Activated T-helper 1 cell treated with anti-CD3 and anti-CD28 coated beads, Interleukin-2, amount 50 U/mL, for 16 hours (primary cell): ENCODE measurements around the gene CIPC.

Source experiments
- DNase-seq, 2 donors: peaks; one replicate each; pipeline ENCODE4 v3.0.0-alpha.2; 2020; ENCODE audit warnings: low read depth in 1 of 2, low spot score in 1 of 2

CIPC gene

DNA sequence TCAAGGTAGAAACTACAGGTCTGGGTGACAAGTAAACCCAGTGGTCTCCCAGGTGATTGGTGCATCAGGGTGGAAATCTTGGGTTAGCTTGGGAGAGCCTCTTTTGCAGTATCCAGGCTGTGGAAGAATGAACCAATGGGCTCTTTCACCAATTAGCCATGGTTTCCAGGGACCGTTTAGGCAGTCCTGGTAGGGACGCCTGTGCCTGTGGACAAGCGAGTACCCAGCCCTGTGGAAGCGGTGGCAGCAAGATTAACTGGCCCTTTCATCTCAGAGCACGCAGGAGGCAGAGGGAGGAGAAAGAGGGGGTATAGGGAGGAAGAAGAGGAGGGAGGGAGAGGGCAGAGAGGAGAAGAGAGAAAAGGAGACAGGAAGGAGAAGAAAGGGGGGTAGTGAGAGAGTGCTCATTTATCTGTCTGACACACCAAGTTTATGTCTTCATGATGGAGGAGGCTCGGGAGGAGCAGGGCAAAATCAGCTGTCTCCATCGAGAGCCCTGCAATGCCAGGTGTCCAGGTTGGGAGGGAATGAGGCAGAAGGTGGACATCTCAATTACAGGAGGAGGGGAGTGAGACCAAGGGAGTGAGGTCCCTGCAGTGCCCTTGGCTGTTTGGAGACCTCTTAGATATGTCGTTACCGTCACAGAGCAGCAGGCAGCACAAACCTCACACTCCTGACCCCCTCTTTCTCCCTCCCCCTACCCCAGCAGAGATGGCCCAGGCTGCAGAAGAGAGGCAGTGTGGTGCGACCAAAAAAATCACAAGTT lies 48.1 kb downstream of the CIPC start:
- DNase-seq, result no peak

DNA sequence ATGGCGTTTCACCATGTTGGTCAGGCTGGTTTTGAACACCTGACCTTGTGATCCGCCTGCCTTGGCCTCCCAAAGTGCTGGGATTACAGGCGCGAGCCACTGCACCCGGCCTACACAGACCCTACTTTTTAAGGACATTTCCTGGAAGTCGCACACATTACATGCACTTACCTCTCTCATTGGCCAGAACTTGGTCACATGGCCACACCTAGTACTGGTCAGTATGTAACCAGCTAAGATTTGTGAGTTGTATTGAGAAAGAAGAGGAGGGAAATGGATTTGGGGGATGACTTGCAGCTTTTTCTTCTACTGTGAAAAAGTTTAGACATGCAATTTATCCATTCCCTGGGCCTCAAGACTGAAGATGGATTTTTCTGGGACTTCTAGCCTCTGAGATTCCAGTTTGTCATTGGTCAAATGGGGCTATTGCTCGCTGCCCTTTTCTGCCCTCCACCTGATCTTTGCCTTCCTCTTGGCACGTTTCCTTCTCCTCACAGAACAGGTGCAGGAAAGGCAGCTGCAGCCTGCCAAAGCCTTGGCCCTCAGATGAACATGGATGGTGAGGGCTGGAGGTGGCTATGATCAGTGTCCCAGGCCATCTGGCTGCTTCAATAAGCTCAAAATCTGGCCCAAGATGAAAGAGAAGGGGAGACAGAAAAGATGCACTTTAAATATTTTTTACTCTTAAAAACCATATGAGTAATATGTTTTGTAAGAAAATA lies 50.6 kb downstream of the CIPC start:
- no peak for DNase-seq

DNA sequence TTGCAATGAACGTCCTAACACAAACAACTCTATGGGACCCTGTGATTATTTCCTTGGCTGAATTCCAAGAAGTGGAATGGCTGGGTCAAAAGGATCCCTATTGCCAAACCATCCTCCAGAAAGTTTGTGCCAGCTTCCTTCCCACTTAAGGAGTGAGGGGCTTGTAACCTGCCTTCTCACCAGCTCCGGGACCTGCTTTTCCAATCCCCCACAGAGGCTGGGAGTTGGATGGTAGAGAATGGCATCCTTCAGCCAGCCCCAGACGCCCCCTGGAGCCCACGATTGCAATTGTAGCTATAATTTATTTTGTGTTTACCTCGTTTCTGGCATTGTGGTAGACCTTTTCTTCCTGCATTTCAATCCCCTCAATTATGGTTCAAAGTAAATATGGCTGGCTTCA lies 53.2 kb downstream of the CIPC start:
- DNase-seq, result no peak

DNA sequence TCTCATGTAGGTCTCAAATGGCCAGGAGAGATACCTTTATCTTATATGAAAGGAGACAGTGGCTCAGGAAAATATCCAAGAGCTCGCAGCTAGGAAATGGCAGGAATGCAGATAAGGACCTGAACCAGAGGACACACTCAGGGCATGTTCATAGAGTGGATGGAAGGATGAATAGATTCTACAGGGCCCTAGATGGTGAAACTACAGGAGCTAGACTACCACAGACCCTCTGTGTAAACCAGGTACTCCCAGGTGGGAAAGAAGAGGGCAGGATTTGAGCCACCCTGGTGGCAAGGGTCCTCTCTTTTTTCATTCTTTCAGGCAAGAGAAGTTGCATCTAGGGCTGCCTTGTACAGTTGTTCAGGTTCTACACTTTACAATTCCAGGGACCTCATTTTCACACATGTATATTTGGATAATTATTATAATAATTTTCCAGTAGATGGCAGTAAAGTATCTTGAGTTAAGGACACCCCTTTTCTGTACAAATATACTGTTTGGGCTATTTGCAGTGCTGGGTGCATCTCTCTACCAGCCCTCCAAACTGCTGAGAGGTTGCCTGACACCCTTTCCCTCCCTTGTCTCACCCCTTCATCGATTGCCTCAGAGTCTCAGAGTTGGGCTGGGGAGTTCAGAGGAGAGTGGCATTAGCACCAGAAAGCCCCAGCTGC lies 54.0 kb downstream of the CIPC start:
- no peak for DNase-seq

DNA sequence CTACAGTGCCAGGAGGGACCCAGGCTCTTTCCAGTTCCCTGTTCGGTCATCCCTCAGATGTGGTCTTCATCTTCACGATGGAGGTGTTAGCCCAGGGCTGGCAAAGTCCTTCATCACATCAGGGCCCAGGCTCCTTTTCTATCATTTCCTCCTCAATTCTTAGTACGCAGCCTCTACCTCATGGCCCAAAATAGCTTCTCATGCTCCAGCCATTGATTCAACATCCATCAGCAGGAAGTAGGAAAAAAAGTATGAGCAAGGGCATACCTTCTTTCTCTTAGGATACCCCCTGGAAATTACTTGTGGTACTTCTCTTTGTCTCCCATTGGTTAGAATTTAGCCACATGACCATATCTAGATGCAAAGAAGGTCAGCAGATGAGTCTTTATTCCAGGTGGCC lies 55.7 kb downstream of the CIPC start:
- no peak for DNase-seq

DNA sequence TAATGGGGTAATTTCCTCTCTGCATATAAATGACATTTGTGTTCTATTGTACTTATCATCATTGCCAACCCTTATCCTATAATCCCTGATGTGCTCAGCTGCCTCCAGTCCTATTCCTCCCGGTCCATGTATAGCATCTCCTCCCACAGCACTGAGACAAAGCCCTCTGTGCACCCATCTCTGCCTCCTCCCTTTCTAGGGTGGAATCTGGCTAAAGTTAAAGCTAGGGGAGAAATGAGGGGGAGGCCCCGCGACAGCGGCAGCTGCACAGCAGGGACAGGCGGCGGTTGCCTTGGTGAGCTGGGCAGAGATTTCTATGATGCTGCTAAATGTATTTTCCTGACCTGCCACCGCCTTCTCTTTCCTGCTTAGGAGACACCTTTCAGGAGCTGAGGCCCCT lies 56.4 kb downstream of the CIPC start:
- no peak for DNase-seq

DNA sequence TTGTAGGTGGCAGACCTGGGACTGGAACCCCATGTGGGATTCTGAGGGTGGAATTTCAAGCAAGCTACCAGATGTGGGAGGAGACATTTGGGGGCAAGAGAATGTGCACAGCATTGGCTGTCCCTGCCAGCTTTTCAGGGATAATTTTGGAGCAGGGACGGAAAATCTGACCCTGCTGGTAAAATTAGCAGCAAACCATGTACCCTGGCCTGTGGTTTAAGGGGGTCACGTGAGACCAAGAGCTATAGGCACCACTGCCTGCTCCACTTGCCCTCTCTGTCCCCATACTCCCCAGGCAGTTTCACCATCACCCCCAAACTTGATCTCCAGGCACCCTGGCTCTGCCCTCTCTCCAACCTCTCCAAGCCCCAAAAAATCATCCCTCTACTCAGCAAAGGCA lies 57.0 kb downstream of the CIPC start:
- no peak for DNase-seq

DNA sequence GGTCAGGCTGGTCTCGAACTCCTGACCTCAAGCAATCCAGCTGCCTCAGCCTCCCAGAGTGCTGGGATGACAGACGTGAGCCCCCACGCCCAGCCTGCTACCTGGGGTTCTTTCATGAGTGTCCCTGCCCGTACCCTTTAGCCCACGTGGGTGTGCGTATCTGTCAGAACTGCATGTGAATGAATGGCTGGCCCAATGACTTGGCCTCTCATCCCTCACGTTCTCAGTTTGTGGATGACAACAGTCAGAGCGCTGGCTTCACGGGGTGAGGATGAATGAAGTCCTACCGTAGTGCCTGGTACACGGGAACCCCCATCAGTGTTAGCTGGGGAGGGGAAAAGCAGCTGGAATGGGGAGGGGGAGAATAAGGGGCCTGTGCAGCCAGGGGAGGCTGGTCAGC lies 59.7 kb downstream of the CIPC start:
- DNase-seq, result no peak

DNA sequence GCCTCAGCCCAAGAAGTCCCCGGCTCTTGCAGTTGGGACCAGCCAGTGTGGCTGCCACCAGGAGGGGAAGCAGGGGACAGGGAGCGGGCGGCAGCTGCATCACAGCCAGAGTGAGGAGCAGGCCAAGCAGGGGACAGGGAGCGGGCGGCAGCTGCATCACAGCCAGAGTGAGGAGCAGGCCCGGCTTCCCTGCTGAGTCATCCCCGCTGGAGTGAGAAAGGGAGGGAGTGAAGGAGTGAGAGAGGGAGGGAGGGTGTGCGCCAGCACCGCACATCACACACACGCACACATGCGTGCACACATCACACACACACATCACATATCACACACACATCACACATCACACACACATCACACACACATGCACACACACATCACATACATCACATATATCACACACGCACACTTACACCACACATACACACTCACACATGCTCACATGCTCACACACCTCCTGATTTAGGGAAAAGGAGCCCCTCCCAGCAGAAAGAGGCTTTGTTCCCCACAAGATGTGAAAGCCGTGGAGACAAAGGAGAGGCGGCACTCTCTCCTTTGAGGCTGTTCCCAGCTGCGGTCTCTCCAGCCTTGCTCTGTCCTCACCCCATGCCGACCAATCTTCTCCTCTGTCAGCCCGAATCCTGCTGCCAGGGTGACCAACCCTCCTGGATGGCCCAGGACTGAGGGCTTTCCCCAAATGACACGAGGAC lies 60.3 kb downstream of the CIPC start:
- no peak for DNase-seq

DNA sequence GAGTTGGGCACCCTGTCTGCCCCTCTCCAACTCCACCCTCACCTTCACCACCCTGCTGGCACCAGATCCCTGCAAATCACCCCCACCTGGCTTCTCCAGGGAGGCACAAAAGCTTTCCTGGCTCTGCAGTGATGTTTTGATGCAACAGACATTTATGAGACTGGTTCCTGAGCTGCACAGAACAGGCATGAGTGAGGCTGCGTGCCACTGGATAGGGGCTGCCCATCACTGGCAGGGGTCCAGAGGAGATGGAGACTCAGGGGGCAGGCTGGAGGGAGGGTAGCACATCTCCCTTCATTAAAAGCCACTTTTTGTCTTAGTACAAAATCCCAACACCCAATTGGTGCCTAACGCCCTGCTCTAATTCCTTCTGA lies 60.8 kb downstream of the CIPC start:
- DNase-seq, result no peak

DNA sequence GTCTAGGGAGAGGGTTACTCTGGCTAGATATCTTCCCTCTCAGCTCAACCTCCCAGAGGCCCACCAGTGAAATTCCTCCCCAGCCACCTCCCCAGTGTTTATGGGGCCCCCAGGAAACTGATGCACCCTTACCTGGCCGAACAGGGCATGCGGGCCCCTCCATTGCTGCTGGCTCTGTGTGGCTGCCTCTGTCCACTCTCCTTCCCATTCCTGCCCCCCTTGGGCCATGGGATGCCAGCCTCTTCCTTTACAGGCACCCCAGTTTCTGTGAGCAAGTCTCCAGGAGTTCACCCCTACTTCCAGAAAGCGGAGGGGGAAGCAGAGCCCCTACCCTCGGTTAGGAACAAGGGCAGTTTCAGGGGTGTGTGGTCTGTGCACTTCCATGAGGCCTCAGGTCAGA lies 63.0 kb downstream of the CIPC start:
- DNase-seq, result no peak
